Esophagus (tissue), 2 donors: ENCODE measurements around the gene MACROD2. TPM values are rescaled to one million over a fixed set of nuclear protein-coding genes. Genes with fewer than 3 reads are reported as not detected.
"Not testable (repeated sequence)": the region's sequence is repeated elsewhere in the genome, so short reads cannot be mapped to it uniquely, and the experiment has no call there.

Source experiments
- H3K27ac ChIP-seq, 2 donors: one replicate each; pipeline ENCODE4 v1.5.1; 2013; ENCODE audit warnings: low read depth in 2 of 2, mild to moderate bottlenecking in 2 of 2, inconsistent platforms in 1 of 2, low read length in 1 of 2, moderate library complexity in 1 of 2
- H3K27me3 ChIP-seq, 2 donors: one replicate each; pipeline ENCODE4 v1.6.1; 2013; ENCODE audit warnings: low read length in 2 of 2, control low read depth in 1 of 2, mild to moderate bottlenecking in 1 of 2; ENCODE audit not compliant: insufficient read depth in 2 of 2, control insufficient read depth in 1 of 2
- H3K36me3 ChIP-seq, 2 donors: one replicate each; pipeline ENCODE4 v1.6.1; 2013; ENCODE audit warnings: low read length in 1 of 2; ENCODE audit not compliant: control insufficient read depth in 2 of 2, insufficient read depth in 2 of 2
- H3K4me1 ChIP-seq, 2 donors: one replicate each; pipeline ENCODE4 v1.6.1; 2013; ENCODE audit warnings: low read length in 1 of 2; ENCODE audit not compliant: control insufficient read depth in 2 of 2, insufficient read depth in 2 of 2
- H3K4me3 ChIP-seq, 2 donors: one replicate each; pipeline ENCODE4 v1.5.1; 2013; ENCODE audit warnings: low read length in 2 of 2, mild to moderate bottlenecking in 2 of 2, low read depth in 1 of 2, moderate library complexity in 1 of 2
- H3K9me3 ChIP-seq, 2 donors: one replicate each; pipeline ENCODE4 v1.6.1; 2013; ENCODE audit warnings: mild to moderate bottlenecking in 2 of 2, low read depth in 1 of 2, low read length in 1 of 2, moderate library complexity in 1 of 2; ENCODE audit not compliant: control insufficient read depth in 2 of 2, insufficient read depth in 1 of 2
- WGBS, 2 donors: extraction: QIAGEN DNeasy Blood & Tissue Kit; methylation state at CpG; one replicate each; pipeline ENCODE4 v1.1.7; 2013; 5-methylcytosine and 5-hydroxymethylcytosine counted together
- polyA plus RNA-seq, 2 donors: library from polyadenylated mRNA; stranded (reverse); fragments of 200-250 nt; gene quantifications; one replicate each; pipeline ENCODE4 v1.2.3, GENCODE V29; 2013
- donor health status: healthy with polysubstance abuse.
- donor health status: Bipolar disorder and iron deficiency.

The MACROD2 gene
- polyA plus RNA-seq, 2 donors, result 0.64 to 1.9 TPM

DNA sequence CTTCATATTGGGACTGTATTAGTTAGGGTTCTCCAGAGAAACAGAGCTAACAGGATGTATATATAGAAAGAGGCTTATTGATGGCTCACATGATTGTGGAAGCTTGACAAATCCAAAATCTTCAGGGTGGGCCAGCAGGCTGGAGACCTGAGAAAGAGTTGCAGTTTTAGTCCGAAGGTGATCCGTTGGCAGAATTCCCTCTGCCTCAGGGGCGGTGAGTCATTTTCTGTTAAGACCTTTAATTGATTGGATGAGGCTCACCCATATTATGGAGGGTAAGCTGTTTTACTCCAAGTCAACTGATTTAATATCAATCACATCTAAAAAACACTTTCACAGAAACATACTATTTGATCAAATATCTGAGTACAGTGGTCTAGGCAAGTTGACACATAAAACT lies 228.5 kb downstream of the MACROD2 start:
- no peaks in the 10 kb centered on the region for H3K27me3 ChIP-seq
- no peaks in the 10 kb centered on the region for H3K36me3 ChIP-seq
- no peaks in the 10 kb centered on the region for H3K9me3 ChIP-seq
- H3K4me3 ChIP-seq, result no peak overlapping the region
- H3K4me1 ChIP-seq, result no peaks in the 10 kb centered on the region
- WGBS, 2 donors, result 44 to 60% methylated on average over 3 of the region's 3 CpGs
- H3K27ac ChIP-seq, result no peak overlapping the region

DNA sequence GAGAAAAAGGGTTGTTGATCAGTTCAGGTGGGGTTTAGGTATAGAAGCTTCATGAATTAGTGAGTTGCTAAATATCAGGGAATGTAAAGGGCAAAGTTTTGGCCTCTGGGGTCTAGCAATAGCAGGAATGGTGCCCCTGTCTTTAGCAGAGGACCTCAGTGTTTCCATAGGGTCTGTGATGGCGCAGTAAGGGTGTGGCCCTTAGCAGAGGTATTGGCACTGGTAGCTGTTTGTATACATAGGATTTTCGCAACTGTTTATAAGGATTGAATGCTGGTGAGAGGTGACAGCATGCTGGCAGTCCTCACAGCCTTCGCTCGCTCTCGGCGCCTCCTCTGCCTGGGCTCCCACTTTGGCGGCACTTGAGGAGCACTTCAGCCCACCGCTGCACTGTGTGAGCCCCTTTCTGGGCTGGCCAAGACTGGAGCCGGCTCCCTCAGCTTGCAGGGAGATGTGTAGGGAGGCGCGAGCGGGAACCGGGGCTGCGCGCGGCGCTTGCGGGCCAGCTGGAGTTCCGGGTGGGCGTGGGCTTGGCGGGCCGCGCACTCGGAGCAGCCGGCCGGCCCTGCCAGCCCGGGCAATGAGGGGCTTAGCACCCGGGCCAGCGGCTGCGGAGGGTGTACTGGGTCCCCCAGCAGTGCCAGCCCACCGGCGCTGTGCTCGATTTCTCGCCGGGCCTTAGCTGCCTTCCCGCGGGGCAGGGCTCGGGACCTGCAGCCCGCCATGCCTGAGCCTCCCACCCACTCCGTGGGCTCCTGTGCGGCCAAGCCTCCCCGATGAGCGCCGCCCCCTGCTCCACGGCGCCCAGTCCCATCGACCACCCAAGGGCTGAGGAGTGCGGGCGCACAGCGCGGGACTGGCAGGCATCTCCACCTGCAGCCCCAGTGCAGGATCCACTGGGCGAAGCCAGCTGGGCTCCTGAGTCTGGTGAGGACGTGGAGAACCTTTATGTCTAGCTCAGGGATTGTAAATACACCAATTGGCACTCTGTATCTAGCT lies 231.0 kb downstream of the MACROD2 start:
- 31 to 33% methylated on average over 42 to 49 of the region's 53 CpGs for WGBS, 2 donors
- not testable (repeated sequence) for H3K27me3 ChIP-seq, H3K36me3 ChIP-seq, H3K9me3 ChIP-seq, H3K27ac ChIP-seq, H3K4me1 ChIP-seq
- H3K4me3 ChIP-seq, result peak overlapping the region; percentile 28 to 29

DNA sequence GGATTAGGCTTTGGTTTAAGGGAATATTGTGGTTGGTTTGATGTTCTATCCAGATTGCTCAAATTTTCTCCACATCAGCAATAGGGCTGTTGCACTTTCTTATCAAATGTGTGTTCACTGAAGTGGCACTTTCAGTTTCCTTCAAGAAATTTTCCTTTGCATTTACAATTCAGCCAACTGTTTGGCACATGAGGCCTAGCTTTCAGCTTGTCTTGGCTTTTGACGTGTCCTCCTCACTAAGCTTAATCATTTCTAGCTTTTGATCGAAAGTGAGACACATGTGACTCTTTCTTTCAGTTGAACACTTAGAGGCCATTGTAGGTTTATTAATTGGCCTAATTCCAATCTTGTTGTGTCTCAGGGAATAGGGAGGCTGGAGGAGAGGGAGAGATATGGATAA lies 237.3 kb downstream of the MACROD2 start:
- WGBS, 2 donors, result 80 to 90% methylated on average over 2 of the region's 2 CpGs
- no peak overlapping the region for H3K27ac ChIP-seq

DNA sequence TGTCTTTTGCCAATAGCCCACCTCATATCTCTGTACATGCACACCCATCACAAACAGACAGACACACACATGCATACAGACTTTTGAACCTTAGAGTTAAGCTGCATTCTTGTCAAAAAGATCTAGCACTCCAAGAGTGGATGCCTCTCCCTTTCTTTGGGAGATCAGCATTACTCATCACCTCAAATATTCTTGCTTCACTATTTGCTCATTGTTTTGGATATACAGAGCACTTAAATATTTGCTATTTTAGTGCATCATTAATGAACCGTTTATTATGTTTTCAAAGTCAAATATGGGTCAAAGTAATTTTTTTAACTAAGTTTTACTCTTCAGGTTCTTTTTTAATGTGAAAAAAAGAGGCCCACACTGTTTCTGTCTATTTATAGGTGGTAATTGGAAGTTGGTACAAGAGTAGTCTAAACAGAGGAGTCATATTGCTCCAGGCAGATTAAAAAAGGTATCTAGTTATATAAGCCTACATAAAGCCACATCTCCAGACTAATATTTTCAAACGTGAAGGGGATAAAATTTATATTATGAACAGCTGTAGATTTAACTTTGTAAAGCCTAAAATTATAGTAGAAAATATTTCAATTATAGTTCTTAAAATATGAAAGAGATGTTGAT lies 239.5 kb downstream of the MACROD2 start:
- no peaks in the 10 kb centered on the region for H3K4me1 ChIP-seq
- H3K36me3 ChIP-seq, result no peaks in the 10 kb centered on the region
- H3K4me3 ChIP-seq, result no peak overlapping the region
- no peaks in the 10 kb centered on the region for H3K27me3 ChIP-seq
- H3K27ac ChIP-seq, result no peak overlapping the region
- 22 to 38% methylated on average over 2 of the region's 2 CpGs for WGBS, 2 donors
- no peaks in the 10 kb centered on the region for H3K9me3 ChIP-seq

More for the DNA sequence above, 237.3 kb downstream of the MACROD2 start:
- no peaks in the 10 kb centered on the region for H3K27me3 ChIP-seq
- H3K9me3 ChIP-seq, result no peaks in the 10 kb centered on the region
- H3K36me3 ChIP-seq, result no peaks in the 10 kb centered on the region
- H3K4me1 ChIP-seq, result no peaks in the 10 kb centered on the region
- no peak overlapping the region for H3K4me3 ChIP-seq

DNA sequence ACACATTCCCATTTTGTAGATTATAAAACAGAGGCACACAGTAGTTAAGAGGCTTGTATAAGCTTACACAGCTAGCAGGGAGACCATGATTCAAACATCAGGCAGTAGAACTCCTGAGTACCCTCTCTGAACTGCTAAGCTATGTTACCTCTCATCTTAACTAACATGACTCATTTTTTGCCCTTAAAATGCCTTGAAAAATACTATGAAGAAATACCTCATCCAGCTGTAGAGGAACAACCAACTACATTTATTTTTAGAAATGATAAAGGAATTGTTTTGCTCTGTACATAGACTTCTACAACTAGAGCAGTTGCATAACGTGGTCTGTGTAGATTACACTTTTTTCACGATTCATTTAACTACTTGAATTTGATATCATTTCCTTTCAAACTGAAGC lies 240.0 kb downstream of the MACROD2 start:
- no peaks in the 10 kb centered on the region for H3K27me3 ChIP-seq
- no peak overlapping the region for H3K27ac ChIP-seq
- no peak overlapping the region for H3K4me3 ChIP-seq
- no peaks in the 10 kb centered on the region for H3K9me3 ChIP-seq
- H3K36me3 ChIP-seq, result no peaks in the 10 kb centered on the region
- WGBS, 2 donors, result 59 to 74% methylated on average over 2 of the region's 2 CpGs
- no peaks in the 10 kb centered on the region for H3K4me1 ChIP-seq

DNA sequence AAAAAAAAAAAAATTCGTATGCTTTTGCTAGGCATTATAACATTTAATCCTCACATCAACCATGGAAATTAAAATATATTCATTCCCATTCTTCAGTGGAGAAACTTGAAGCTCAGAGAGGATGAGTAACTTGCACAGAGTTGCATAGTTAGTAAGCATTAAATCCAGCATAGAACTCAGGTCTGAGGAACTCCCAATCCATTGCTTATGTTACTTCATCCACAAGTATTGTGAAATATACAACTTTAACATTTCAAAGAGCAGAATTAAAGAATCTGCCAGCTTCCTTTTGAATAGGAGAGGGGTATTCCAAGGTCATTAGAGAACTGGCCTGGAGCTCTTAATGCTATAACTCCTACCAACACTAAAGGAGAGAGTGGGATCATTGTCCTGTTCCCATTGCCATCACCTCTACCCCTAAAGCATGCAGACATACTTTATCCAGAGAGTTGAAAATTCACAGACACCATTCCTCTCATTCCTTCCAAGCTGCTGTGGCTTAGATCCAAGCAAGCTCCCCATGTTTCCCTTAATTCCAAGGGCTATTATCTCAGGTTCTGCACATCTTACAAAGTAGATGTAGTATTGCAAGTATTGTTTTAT lies 250.2 kb downstream of the MACROD2 start:
- Histone ChIP-seq H3K4me3 (no peak overlapping the region), H3K27ac (no peak overlapping the region), H3K4me1 (no peaks in the 10 kb centered on the region), H3K9me3 (no peaks in the 10 kb centered on the region), H3K36me3 (no peaks in the 10 kb centered on the region), H3K27me3 (no peaks in the 10 kb centered on the region)
- WGBS, 2 donors, result 45 to 53% methylated on average over 1 of the region's 1 CpG

DNA sequence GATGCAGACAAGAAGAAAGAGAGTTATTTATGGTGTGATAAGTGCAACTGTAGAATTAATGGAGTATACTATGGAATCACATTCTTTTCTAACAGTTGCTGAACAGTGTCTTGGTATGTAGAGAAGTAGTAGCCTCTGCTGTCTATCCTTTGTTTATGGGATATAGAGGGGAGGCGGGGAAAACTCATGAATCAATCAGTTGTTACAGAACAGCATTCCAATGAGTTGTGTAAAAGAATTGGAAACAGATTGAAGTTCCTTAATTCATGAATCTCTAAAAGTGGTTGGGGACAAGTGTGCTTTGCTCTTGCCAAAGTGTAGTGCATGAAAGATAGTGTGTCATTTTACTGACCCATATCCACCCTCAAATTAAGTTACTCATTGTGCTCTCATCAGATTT lies 264.4 kb downstream of the MACROD2 start:
- Histone ChIP-seq H3K27ac (no peak overlapping the region), H3K36me3 (no peaks in the 10 kb centered on the region), H3K4me1 (no peaks in the 10 kb centered on the region), H3K4me3 (no peak overlapping the region), H3K9me3 (no peaks in the 10 kb centered on the region), H3K27me3 (no peaks in the 10 kb centered on the region)
- 69 to 91% methylated on average over 1 of the region's 1 CpG for WGBS, 2 donors

DNA sequence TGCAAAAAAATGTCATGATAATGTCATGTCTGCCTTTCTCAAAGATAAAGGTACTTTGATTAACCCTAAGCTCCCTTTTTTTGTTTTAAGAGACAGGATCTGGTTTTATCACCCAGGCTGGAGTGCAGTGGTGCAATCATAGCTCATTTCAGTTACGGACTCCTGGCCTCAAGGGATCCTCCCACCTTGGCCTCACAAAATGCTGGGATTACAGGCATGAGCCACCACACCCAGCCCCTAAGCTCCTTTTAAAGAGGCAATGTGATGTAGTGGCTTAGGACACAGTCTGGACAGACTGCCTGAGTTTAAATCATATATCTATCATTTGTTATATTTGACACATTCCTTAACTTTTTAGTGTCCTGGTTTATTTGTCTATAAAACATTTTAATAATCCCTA lies 265.1 kb downstream of the MACROD2 start:
- Histone ChIP-seq H3K27me3 (no peaks in the 10 kb centered on the region), H3K27ac (no peak overlapping the region), H3K36me3 (no peaks in the 10 kb centered on the region), H3K4me1 (no peaks in the 10 kb centered on the region), H3K4me3 (no peak overlapping the region), H3K9me3 (no peaks in the 10 kb centered on the region)
- WGBS, 2 donors, result 55 to 66% methylated on average over 1 of the region's 1 CpG

DNA sequence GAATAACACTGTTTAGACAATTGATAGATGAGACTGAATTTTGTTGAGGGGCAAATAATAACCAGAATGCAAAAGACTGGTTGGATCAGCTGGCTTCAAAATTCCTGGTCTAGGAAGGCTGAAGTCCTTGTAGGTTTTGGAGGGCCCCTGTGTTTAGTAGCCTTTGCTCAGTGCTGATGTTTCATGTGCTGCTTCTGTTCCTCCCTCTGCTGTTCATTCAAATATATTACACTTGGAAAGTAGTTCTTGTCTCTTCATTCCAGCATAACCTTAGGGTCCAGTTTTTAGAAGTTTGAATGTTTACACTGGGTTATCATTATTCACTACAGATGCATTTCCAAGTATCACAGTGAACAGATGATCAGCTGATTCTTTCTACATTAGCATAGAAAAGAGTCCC lies 269.6 kb downstream of the MACROD2 start:
- no peaks in the 10 kb centered on the region for H3K4me1 ChIP-seq
- H3K27me3 ChIP-seq, result no peaks in the 10 kb centered on the region
- no peaks in the 10 kb centered on the region for H3K36me3 ChIP-seq
- no peaks in the 10 kb centered on the region for H3K9me3 ChIP-seq
- H3K27ac ChIP-seq, result no peak overlapping the region
- no peak overlapping the region for H3K4me3 ChIP-seq
